Panc1 (cell line): ENCODE data around the gene COL26A1. TPM values are rescaled to one million over a fixed set of nuclear protein-coding genes. Genes with fewer than 3 reads are reported as not detected.
A peak's percentile ranks its signal among the peaks of the same experiment; 100 is the strongest.

Experiments used
- ATAC-seq: fragments of 200-7000 bp; cut with Tn5 transposase; 2 replicates; pipeline ENCODE4 v1.9.1; 2020; ENCODE audit warnings: mild to moderate bottlenecking, moderate library complexity
- BruUV-seq: library from RNA; stranded (reverse); fragments of 400-500 nt; replicated peaks from 2 replicates; lab custom pipeline; 2021; lab: Mats Ljungman, UMichigan
- CTCF ChIA-PET: fragments of 300-600 bp; sonication (Branson Sonifier 250); formaldehyde crosslinking; loops from one replicate; lab custom pipeline; 2022; ENCODE audit warnings: antibody characterized with exemption; lab: Charles Lee
- POLR2A ChIA-PET: fragments of 300-600 bp; sonication (Branson Sonifier 250); formaldehyde crosslinking; loops from one replicate; lab custom pipeline; 2022; ENCODE audit warnings: antibody characterized with exemption; lab: Charles Lee
- DNase-seq: peaks from one replicate; pipeline ENCODE4 v3.0.0-alpha.2; 2010; ENCODE audit warnings: low read depth, low spot score
- H3K27ac ChIP-seq: 2 replicates; pipeline ENCODE4 v1.5.1; 2011; ENCODE audit warnings: mild to moderate bottlenecking, low read length, inconsistent platforms
- H3K27me3 ChIP-seq: fragments of 200-500 bp; sonication (Bioruptor generic); 2 replicates; pipeline ENCODE4 v1.6.0; 2014; ENCODE audit warnings: low read length, inconsistent platforms; ENCODE audit not compliant: control insufficient read depth, insufficient read depth
- H3K36me3 ChIP-seq: fragments of 200-500 bp; sonication (Bioruptor generic); 2 replicates; pipeline ENCODE4 v1.5.1; 2014; ENCODE audit warnings: inconsistent platforms, mild to moderate bottlenecking, low read length, moderate library complexity; ENCODE audit not compliant: control insufficient read depth, insufficient read depth
- H3K4me1 ChIP-seq: 2 replicates; pipeline ENCODE4 v1.5.1; 2011; ENCODE audit warnings: inconsistent platforms, mild to moderate bottlenecking, low read length, moderate library complexity; ENCODE audit not compliant: control insufficient read depth, insufficient read depth
- H3K4me3 ChIP-seq, 2 experiments: 2 replicates each; pipeline ENCODE4 v1.5.1; 2011 to 2012; ENCODE audit warnings: low read depth in 2 of 2, low read length in 2 of 2, mild to moderate bottlenecking in 2 of 2, inconsistent platforms in 1 of 2, moderate library complexity in 1 of 2
- H3K9me3 ChIP-seq: fragments of 200-500 bp; sonication (Bioruptor generic); 2 replicates; pipeline ENCODE4 v1.5.1; 2014; ENCODE audit warnings: low read depth, mild to moderate bottlenecking, inconsistent platforms, low read length, moderate library complexity; ENCODE audit not compliant: control insufficient read depth, insufficient read depth
- CTCF ChIP-seq: fragments of 450-650 bp; IDR thresholded peaks from 2 replicates; pipeline ENCODE4 v1.5.1; 2017; ENCODE audit warnings: mild to moderate bottlenecking
- POLR2AphosphoS5 ChIP-seq: IDR thresholded peaks from 2 replicates; pipeline ENCODE4 v1.6.1; 2012; ENCODE audit warnings: mild to moderate bottlenecking, low read depth, low read length, moderate library complexity
- REST ChIP-seq, 2 experiments: IDR thresholded peaks; 2 replicates each; pipeline ENCODE4 v1.6.1; 2011 to 2012; ENCODE audit warnings: low read depth in 2 of 2, control low read depth in 1 of 2, low read length in 1 of 2, mild to moderate bottlenecking in 1 of 2, moderate library complexity in 1 of 2; ENCODE audit not compliant: insufficient read depth in 1 of 2
- SIN3A ChIP-seq: IDR thresholded peaks from 2 replicates; pipeline ENCODE4 v1.6.1; 2012; ENCODE audit warnings: low read depth, mild to moderate bottlenecking, low read length, moderate library complexity, borderline replicate concordance; ENCODE audit not compliant: insufficient read depth
- TCF7L2 ChIP-seq: IDR thresholded peaks from 2 replicates; pipeline ENCODE4 v1.6.1; 2011; ENCODE audit warnings: mild to moderate bottlenecking, low read depth, low read length, inconsistent platforms
- in situ Hi-C: cut with HindIII; loops from 2 replicates; pipeline ENCODE4 v1.10.0; 2016; ENCODE audit warnings: low sequenced_read_pairs, low pct_unique_long_range_greater_than_20kb
- intact Hi-C: fragments of 100-400 bp; cut with micrococcal nuclease; formaldehyde crosslinking; loops from one replicate; pipeline ENCODE4 v1.10.0; 2022; ENCODE audit not compliant: unreplicated experiment
- total RNA-seq: library from RNA; stranded (reverse); gene quantifications from one replicate; pipeline ENCODE4 v1.2.1, GENCODE V29; 2021; ENCODE audit not compliant: unreplicated experiment

The COL26A1 gene
- total RNA-seq, 1 experiment from 2014 or later, result 25.8 TPM

DNA sequence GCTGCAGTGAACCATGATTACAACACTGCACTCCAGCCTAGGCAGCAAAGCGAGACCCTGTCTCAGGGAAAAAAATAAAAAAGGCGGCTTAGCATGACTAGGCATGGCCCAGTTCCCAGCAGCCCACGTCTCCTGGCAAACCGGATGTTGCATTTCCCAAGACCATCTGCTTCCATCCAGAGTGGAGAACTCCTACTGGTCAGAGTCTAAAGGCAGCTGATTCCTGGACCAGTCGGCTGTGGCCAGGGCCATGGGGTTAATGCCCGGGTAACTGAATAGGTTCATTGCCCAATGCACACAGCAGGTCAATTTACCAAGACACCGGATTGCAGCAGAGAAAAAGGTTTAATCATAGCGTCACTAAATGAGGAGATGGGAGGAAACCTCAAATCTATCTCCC is 133.3 kb downstream of the COL26A1 start:
- intact Hi-C loops (no loop called here), in situ Hi-C loops (no loop called here)
- POLR2A ChIA-PET, result no interaction called here
- Histone ChIP-seq H3K4me3 (no peak overlapping the region), H3K27ac (peak overlapping the region; percentile 46; the same call in 1 of the 2 replicates), H3K4me1 (peaks cover 23% of the 10 kb centered on the region), H3K27me3 (no peaks in the 10 kb centered on the region), H3K9me3 (no peaks in the 10 kb centered on the region), H3K36me3 (no peaks in the 10 kb centered on the region)
- CTCF ChIA-PET, result interaction anchor here (0.6 to 0.7 kb wide), 2 partner anchors 25 to 39 kb away, joined by 3 to 7 read pairs; no protein-coding TSS in a partner anchor
- no peak for TF ChIP-seq REST (IDR thresholded peaks at IDR 0.05; ENCODE audit: insufficient read depth in 1 of 2, low read depth in 2 of 2, low read length in 1 of 2)
- TF ChIP-seq SIN3A, result no peak
- TF ChIP-seq TCF7L2, result no peak
- TF ChIP-seq CTCF, result no peak
- TF ChIP-seq POLR2AphosphoS5, result no peak
- no TSS peak for BruUV-seq
- ATAC-seq, result no peak
- DNase-seq, result no peak

- no peak for TF ChIP-seq CTCF
- TF ChIP-seq POLR2AphosphoS5, result no peak
- TF ChIP-seq SIN3A, result no peak
- TF ChIP-seq REST (IDR thresholded peaks at IDR 0.05; ENCODE audit: insufficient read depth in 1 of 2, low read depth in 2 of 2, low read length in 1 of 2), result no peak
- TF ChIP-seq TCF7L2, result no peak
- Histone ChIP-seq H3K27ac (peak overlapping the region; percentile 15; the same call in 1 of the 2 replicates), H3K4me3 (no peak overlapping the region), H3K36me3 (no peaks in the 10 kb centered on the region), H3K9me3 (no peaks in the 10 kb centered on the region), H3K4me1 (peaks cover 17% of the 10 kb centered on the region), H3K27me3 (no peaks in the 10 kb centered on the region)
- intact Hi-C loops (loop anchor here (10.0 kb wide), 1 partner anchor 137 kb away; the partner anchor contains the start of gene COL26A1), in situ Hi-C loops (no loop called here)
- no peak for DNase-seq
- ChIA-PET POLR2A (no interaction called here), CTCF (no interaction called here)
- no TSS peak for BruUV-seq
- no peak for ATAC-seq
Observed at GRCh38 chr7:101501351-101501750, 138.7 kb downstream of the COL26A1 start.
